IMR-90 (cell line): ENCODE data around the gene PLCG2. TPM values are rescaled to one million over a fixed set of nuclear protein-coding genes. Genes with fewer than 3 reads are reported as not detected.

ENCODE experiments used
- ATAC-seq: fragments of 200-7000 bp; cut with Tn5 transposase; 2 replicates; pipeline ENCODE4 v1.9.1; 2020; ENCODE audit warnings: low read depth, mild to moderate bottlenecking, moderate library complexity
- BruUV-seq: library from RNA; stranded (reverse); fragments of 400-500 nt; replicated peaks from 2 replicates; lab custom pipeline; 2021; lab: Mats Ljungman, UMichigan
- CTCF ChIA-PET: fragments of 300-600 bp; formaldehyde crosslinking; extraction: SDS; loops from one replicate; lab custom pipeline; 2021; ENCODE audit warnings: antibody characterized with exemption; lab: Yijun Ruan, JAX
- POLR2A ChIA-PET: fragments of 300-600 bp; sonication (Branson Sonifier 250); formaldehyde crosslinking; loops from one replicate; lab custom pipeline; 2022; ENCODE audit warnings: antibody characterized with exemption; ENCODE audit not compliant: unreplicated experiment; lab: Charles Lee
- DNase-seq: peaks from one replicate; pipeline ENCODE4 v3.0.0; 2013
- H2AFZ ChIP-seq: replicated peaks from 2 replicates; pipeline ENCODE3; 2013; ENCODE audit warnings: low read length, mild to moderate bottlenecking; ENCODE audit not compliant: poor library complexity
- H2AK5ac ChIP-seq: 2 replicates; pipeline ENCODE4 v1.6.1; 2013; ENCODE audit warnings: low read depth, low read length, inconsistent platforms
- H2AK9ac ChIP-seq: replicated peaks from 2 replicates; pipeline ENCODE3; 2013; ENCODE audit warnings: mild to moderate bottlenecking, low read depth, low read length, moderate library complexity; ENCODE audit not compliant: poor library complexity
- H2BK120ac ChIP-seq: 2 replicates; pipeline ENCODE4 v1.6.1; 2013; ENCODE audit warnings: low read depth, low read length, inconsistent platforms
- H2BK15ac ChIP-seq: 3 replicates; pipeline ENCODE4 v1.6.1; 2013; ENCODE audit warnings: low read depth, low read length, inconsistent platforms
- H2BK20ac ChIP-seq: 2 replicates; pipeline ENCODE4 v1.6.1; 2013; ENCODE audit warnings: low read depth, mild to moderate bottlenecking, inconsistent platforms, low read length, moderate library complexity
- H2BK5ac ChIP-seq: 2 replicates; pipeline ENCODE4 v1.6.1; 2013; ENCODE audit warnings: mild to moderate bottlenecking, low read depth, low read length, inconsistent platforms; ENCODE audit not compliant: poor library complexity, severe bottlenecking
- H3K14ac ChIP-seq: replicated peaks from 2 replicates; pipeline ENCODE4 v1.6.1; 2013; ENCODE audit warnings: low read depth, low read length, inconsistent platforms
- H3K18ac ChIP-seq: 2 replicates; pipeline ENCODE4 v1.6.1; 2013; ENCODE audit warnings: low read depth, low read length, control low read depth
- H3K23ac ChIP-seq: 2 replicates; pipeline ENCODE4 v1.6.1; 2013; ENCODE audit warnings: low read depth, low read length, inconsistent platforms
- H3K27ac ChIP-seq: 2 replicates; pipeline ENCODE4 v1.5.1; 2013; ENCODE audit warnings: mild to moderate bottlenecking, control low read depth, low read length; ENCODE audit not compliant: insufficient read depth
- H3K27me3 ChIP-seq: 2 replicates; pipeline ENCODE4 v1.6.1; 2013; ENCODE audit warnings: low read length; ENCODE audit not compliant: control insufficient read depth, insufficient read depth
- H3K36me3 ChIP-seq: 2 replicates; pipeline ENCODE4 v1.6.1; 2013; ENCODE audit warnings: low read length, mixed read lengths; ENCODE audit not compliant: control insufficient read depth, insufficient read depth
- H3K4ac ChIP-seq: 2 replicates; pipeline ENCODE4 v1.6.1; 2013; ENCODE audit warnings: low read depth, low read length, inconsistent platforms
- H3K4me1 ChIP-seq: 2 replicates; pipeline ENCODE4 v1.6.1; 2013; ENCODE audit warnings: low read length, mixed read lengths; ENCODE audit not compliant: control insufficient read depth, insufficient read depth
- H3K4me2 ChIP-seq: 2 replicates; pipeline ENCODE4 v1.6.1; 2013; ENCODE audit warnings: low read depth, mild to moderate bottlenecking, control low read depth, low read length, moderate library complexity
- H3K4me3 ChIP-seq: 2 replicates; pipeline ENCODE4 v1.5.1; 2013; ENCODE audit warnings: low read depth, mild to moderate bottlenecking, control low read depth, low read length, moderate library complexity; ENCODE audit not compliant: insufficient read depth
- H3K56ac ChIP-seq: 2 replicates; pipeline ENCODE4 v1.6.1; 2013; ENCODE audit warnings: low read length, inconsistent platforms; ENCODE audit not compliant: insufficient read depth; ENCODE audit errors: extremely low read depth
- H3K79me1 ChIP-seq, 2 experiments: 2 replicates each; pipeline ENCODE4 v1.6.1; 2013; ENCODE audit warnings: low read length in 2 of 2, inconsistent platforms in 1 of 2, low read depth in 1 of 2
- H3K9ac ChIP-seq: 2 replicates; pipeline ENCODE4 v1.6.1; 2013; ENCODE audit warnings: low read depth, low read length, control low read depth
- H3K9me1 ChIP-seq: 2 replicates; pipeline ENCODE4 v1.6.1; 2013; ENCODE audit warnings: low read length, inconsistent platforms; ENCODE audit not compliant: insufficient read depth
- H3K9me3 ChIP-seq: 2 replicates; pipeline ENCODE4 v1.6.1; 2013; ENCODE audit warnings: low read length; ENCODE audit not compliant: control insufficient read depth, insufficient read depth
- H4K20me1 ChIP-seq: 2 replicates; pipeline ENCODE4 v1.6.1; 2013; ENCODE audit warnings: low read length, inconsistent platforms; ENCODE audit not compliant: insufficient read depth
- H4K5ac ChIP-seq: 2 replicates; pipeline ENCODE4 v1.6.1; 2013; ENCODE audit warnings: mild to moderate bottlenecking, low read depth, low read length, control low read depth
- H4K8ac ChIP-seq, 2 experiments: 2 replicates each; pipeline ENCODE4 v1.6.1; 2013; ENCODE audit warnings: low read depth in 2 of 2, low read length in 2 of 2, control low read depth in 1 of 2, inconsistent platforms in 1 of 2
- H4K91ac ChIP-seq: 2 replicates; pipeline ENCODE4 v1.6.1; 2013; ENCODE audit warnings: low read depth, low read length, inconsistent platforms; ENCODE audit not compliant: insufficient read depth
- BHLHE40 ChIP-seq: fragments of 150-350 bp; IDR thresholded peaks from 2 replicates; pipeline ENCODE4 v1.6.1; 2016; ENCODE audit warnings: mild to moderate bottlenecking, low read depth, low read length
- CEBPB ChIP-seq: IDR thresholded peaks from 2 replicates; pipeline ENCODE4 v1.6.1; 2012; ENCODE audit warnings: low read depth, low read length, improper control_type of control experiment
- CHD1 ChIP-seq: IDR thresholded peaks from 2 replicates; pipeline ENCODE4 v1.6.1; 2012; ENCODE audit warnings: low read depth, low read length, improper control_type of control experiment
- CTCF ChIP-seq: conservative IDR thresholded peaks from 2 replicates; pipeline ENCODE4 v1.5.1; 2012; ENCODE audit warnings: mild to moderate bottlenecking, low read depth, low read length, improper control_type of control experiment
- ELK1 ChIP-seq: fragments of 150-350 bp; IDR thresholded peaks from 2 replicates; pipeline ENCODE4 v1.6.1; 2016; ENCODE audit warnings: low read depth, mild to moderate bottlenecking, low read length, moderate library complexity, borderline replicate concordance
- FOS ChIP-seq: fragments of 150-350 bp; IDR thresholded peaks from 2 replicates; pipeline ENCODE4 v1.6.1; 2016; ENCODE audit warnings: low read depth, low read length
- MAFK ChIP-seq: IDR thresholded peaks from 2 replicates; pipeline ENCODE4 v1.6.1; 2012; ENCODE audit warnings: low read depth, low read length, improper control_type of control experiment
- MXI1 ChIP-seq: IDR thresholded peaks from 2 replicates; pipeline ENCODE4 v1.6.1; 2012; ENCODE audit warnings: low read depth, mild to moderate bottlenecking, low read length, moderate library complexity, borderline replicate concordance
- NFE2L2 ChIP-seq: fragments of 150-350 bp; IDR thresholded peaks from 2 replicates; pipeline ENCODE4 v1.6.1; 2016; ENCODE audit warnings: low read depth, mild to moderate bottlenecking, low read length
- POLR2A ChIP-seq: IDR thresholded peaks from 2 replicates; pipeline ENCODE4 v1.6.1; 2012; ENCODE audit warnings: mild to moderate bottlenecking, low read depth, low read length
- RAD21 ChIP-seq: IDR thresholded peaks from 2 replicates; pipeline ENCODE4 v1.6.1; 2012; ENCODE audit warnings: low read length, improper control_type of control experiment
- RCOR1 ChIP-seq: IDR thresholded peaks from 2 replicates; pipeline ENCODE4 v1.6.1; 2012; ENCODE audit warnings: mild to moderate bottlenecking, low read length, improper control_type of control experiment; ENCODE audit not compliant: insufficient replicate concordance
- RFX5 ChIP-seq: IDR thresholded peaks from 2 replicates; pipeline ENCODE4 v1.8.0; 2012; ENCODE audit warnings: low read depth, mild to moderate bottlenecking, low read length, moderate library complexity
- SMC3 ChIP-seq: fragments of 150-350 bp; IDR thresholded peaks from 2 replicates; pipeline ENCODE4 v1.6.1; 2016; ENCODE audit warnings: low read depth, mild to moderate bottlenecking, antibody characterized with exemption, low read length, moderate library complexity
- USF2 ChIP-seq: fragments of 150-350 bp; IDR thresholded peaks from 2 replicates; pipeline ENCODE4 v1.6.1; 2017; ENCODE audit warnings: mild to moderate bottlenecking, antibody characterized with exemption, low read length, low read depth
- WGBS, 2 experiments: methylation state at CpG; one replicate each; pipeline versions ENCODE4 v1.1.5 to v1.1.7; 2013; ENCODE audit warnings: missing lambda C conversion rate in 2 of 2; ENCODE audit not compliant: insufficient read length in 1 of 2; ENCODE audit errors: extremely low coverage in 2 of 2; 5-methylcytosine and 5-hydroxymethylcytosine counted together
- dilution Hi-C: fragments of 300-500 bp; cut with HindIII; formaldehyde crosslinking; loops from one replicate; pipeline ENCODE4 v1.14.3; 2018; ENCODE audit warnings: low sequenced_read_pairs; ENCODE audit not compliant: unreplicated experiment
- in situ Hi-C: fragments of 300-500 bp; cut with MboI; formaldehyde crosslinking; loops from 3 replicates; pipeline ENCODE4 v1.14.3; 2019; ENCODE audit warnings: low sequenced_read_pairs, inconsistent platforms, mixed read lengths
- intact Hi-C: fragments of 100-400 bp; cut with micrococcal nuclease; formaldehyde crosslinking; loops from 2 replicates; pipeline ENCODE4 v1.10.0; 2022
- polyA plus RNA-seq, 3 experiments: library from polyadenylated mRNA; depleted of rRNA; stranded (reverse); fragments of >200 nt; gene quantifications; 2 replicates each; pipeline ENCODE4 v1.2.3, GENCODE V29; 2012; ENCODE audit warnings: low replicate concordance in 1 of 3
- total RNA-seq: library from RNA; depleted of rRNA; stranded (reverse); fragments of >200 nt; gene quantifications from 2 replicates; pipeline ENCODE4 v1.2.3, GENCODE V29; 2012

The PLCG2 gene
- total and polyA plus RNA-seq, 2 of the 4 experiments (the other 2 are of a cell fraction) = 0.14 to 0.18 TPM

- DNase-seq (no peak), ATAC-seq (no peak)
- no peak overlapping the region for H2BK15ac ChIP-seq
- dilution Hi-C loops (no loop called here), in situ Hi-C loops (no loop called here), intact Hi-C loops (no loop called here)
- no peak overlapping the region for H2BK5ac ChIP-seq
- no peak overlapping the region for H3K9ac ChIP-seq
- H3K79me1 ChIP-seq = no peaks in the 10 kb centered on the region
- H3K4me3 ChIP-seq = no peak overlapping the region
- H3K27ac ChIP-seq = no peak overlapping the region
- WGBS, 2 experiments = 13% methylated on average over 3 of the region's 14 CpGs; no CpG with 5 or more reads in 1 of the 2 experiments
- no peaks in the 10 kb centered on the region for H3K9me1 ChIP-seq
- no peak overlapping the region for H2BK120ac ChIP-seq
- no peaks in the 10 kb centered on the region for H3K4me1 ChIP-seq
- peaks cover 2% of the 10 kb centered on the region; the same call in 1 of the 2 replicates for H3K27me3 ChIP-seq
- H3K9me3 ChIP-seq = no peaks in the 10 kb centered on the region
- H3K56ac ChIP-seq = no peak overlapping the region
- BruUV-seq = no TSS peak
- H4K20me1 ChIP-seq = no peaks in the 10 kb centered on the region
- TF ChIP-seq CEBPB = no peak
- TF ChIP-seq CTCF = no peak
- no peak for TF ChIP-seq SMC3
- TF ChIP-seq BHLHE40 = no peak
- TF ChIP-seq RFX5 = no peak
- TF ChIP-seq RAD21 = no peak
- TF ChIP-seq FOS = no peak
- TF ChIP-seq RCOR1 = no peak
- no peak for TF ChIP-seq NFE2L2
- no peak for TF ChIP-seq MXI1
- TF ChIP-seq ELK1 = no peak
- no peak for TF ChIP-seq POLR2A
- no peak for TF ChIP-seq CHD1
- TF ChIP-seq MAFK = no peak
- no peak for TF ChIP-seq USF2
- peak overlapping the region; percentile 9 for H2AFZ ChIP-seq
- H2AK5ac ChIP-seq = no peak overlapping the region
- no peak overlapping the region for H3K18ac ChIP-seq
- H3K4ac ChIP-seq = no peak overlapping the region
- ChIA-PET CTCF (no interaction called here), POLR2A (no interaction called here)
- no peak overlapping the region for H4K8ac ChIP-seq
- H4K91ac ChIP-seq = no peak overlapping the region
- H3K14ac ChIP-seq = no peak overlapping the region
- H4K5ac ChIP-seq = no peak overlapping the region
- no peak overlapping the region for H3K23ac ChIP-seq
- no peaks in the 10 kb centered on the region for H3K36me3 ChIP-seq
- no peak overlapping the region for H2AK9ac ChIP-seq
- no peak overlapping the region for H3K4me2 ChIP-seq
- no peak overlapping the region for H2BK20ac ChIP-seq
Observed at GRCh38 chr16:81798311-81799137, 19.4 kb downstream of the PLCG2 start.
